ENCODE results near the gene SMIM8. TPM values are rescaled to one million over a fixed set of nuclear protein-coding genes. Genes with fewer than 3 reads are reported as not detected.

SMIM8 gene
- total RNA-seq, 2 experiments from 2014 or later: 5.4 TPM

GRCh38 chr6:87364602-87365252, 42.3 kb downstream of the SMIM8 start:
- intact Hi-C loops (cut with DNase I, micrococcal nuclease): no loop called here
- H3K27ac Mint-ChIP-seq: no peak overlapping the region
- H3K9me3 Mint-ChIP-seq: peaks cover 5% of the 10 kb centered on the region
- no peaks in the 10 kb centered on the region for H3K27me3 Mint-ChIP-seq
- POLR2A ChIA-PET: no interaction called here
- H3K36me3 Mint-ChIP-seq (ENCODE audit: low read depth): peaks cover 18% of the 10 kb centered on the region
- Histone ChIP-seq H3K27me3 (ENCODE audit: control insufficient read depth in 1 of 2, insufficient read depth in 2 of 2, low read length in 2 of 2) (no peaks in the 10 kb centered on the region), H3K4me1 (ENCODE audit: insufficient read depth, low read length) (no peaks in the 10 kb centered on the region), H3K4me3 (ENCODE audit: low read length) (no peak overlapping the region), H3K27ac (ENCODE audit: low read depth in 1 of 2, low read length in 2 of 2) (no peak overlapping the region), H3K9me3 (ENCODE audit: control insufficient read depth in 1 of 2, insufficient read depth in 1 of 2, low read length in 2 of 2) (peaks cover 0 to 8% of the 10 kb centered on the region in 2 experiments), H3K36me3 (ENCODE audit: insufficient read depth, low read length) (no peaks in the 10 kb centered on the region)
- H3K4me3 Mint-ChIP-seq: no peak overlapping the region
- ATAC-seq (ENCODE audit: poor library complexity) (no peak), DNase-seq (no peak)
- CTCF ChIA-PET: interaction anchor here (0.6 kb wide), 1 partner anchor 29 kb away, joined by 4 read pairs; no protein-coding TSS in a partner anchor
- TF ChIP-seq CTCF (IDR thresholded peaks at IDR 0.05): no peak
- H3K4me1 Mint-ChIP-seq (ENCODE audit: low read depth): no peaks in the 10 kb centered on the region

- DNase-seq (no peak), ATAC-seq (ENCODE audit: poor library complexity) (no peak)
- Mint-ChIP-seq H3K9me3 (peaks cover 6% of the 10 kb centered on the region), H3K36me3 (ENCODE audit: low read depth) (peaks cover 18% of the 10 kb centered on the region), H3K4me1 (ENCODE audit: low read depth) (no peaks in the 10 kb centered on the region), H3K4me3 (no peak overlapping the region), H3K27me3 (no peaks in the 10 kb centered on the region), H3K27ac (no peak overlapping the region)
- intact Hi-C loops (cut with DNase I, micrococcal nuclease): no loop called here
- H3K4me3 ChIP-seq (ENCODE audit: low read length): no peak overlapping the region
- H3K36me3 ChIP-seq (ENCODE audit: insufficient read depth, low read length): no peaks in the 10 kb centered on the region
- no peak for TF ChIP-seq CTCF (IDR thresholded peaks at IDR 0.05)
- H3K4me1 ChIP-seq (ENCODE audit: insufficient read depth, low read length): no peaks in the 10 kb centered on the region
- H3K27me3 ChIP-seq (ENCODE audit: control insufficient read depth in 1 of 2, insufficient read depth in 2 of 2, low read length in 2 of 2): no peaks in the 10 kb centered on the region
- ChIA-PET CTCF (no interaction called here), POLR2A (no interaction called here)
- no peak overlapping the region for H3K27ac ChIP-seq (ENCODE audit: low read depth in 1 of 2, low read length in 2 of 2)
- H3K9me3 ChIP-seq (ENCODE audit: control insufficient read depth in 1 of 2, insufficient read depth in 1 of 2, low read length in 2 of 2): peaks cover 0 to 8% of the 10 kb centered on the region in 2 experiments
Observed at GRCh38 chr6:87366072-87366827, 43.9 kb downstream of the SMIM8 start.

GRCh38 chr6:87366899-87367298, 44.5 kb downstream of the SMIM8 start:
- Histone ChIP-seq H3K9me3 (ENCODE audit: control insufficient read depth in 1 of 2, insufficient read depth in 1 of 2, low read length in 2 of 2) (peaks cover 0 to 8% of the 10 kb centered on the region in 2 experiments), H3K36me3 (ENCODE audit: insufficient read depth, low read length) (no peaks in the 10 kb centered on the region)
- POLR2A ChIA-PET: no interaction called here

More at GRCh38 chr6:87366899-87367298, 44.5 kb downstream of the SMIM8 start:
- H3K4me3 Mint-ChIP-seq: no peak overlapping the region
- DNase-seq (no peak), ATAC-seq (ENCODE audit: poor library complexity) (no peak)
- no peak for TF ChIP-seq CTCF (IDR thresholded peaks at IDR 0.05)
- Histone ChIP-seq H3K27me3 (ENCODE audit: control insufficient read depth in 1 of 2, insufficient read depth in 2 of 2, low read length in 2 of 2) (no peaks in the 10 kb centered on the region), H3K27ac (ENCODE audit: low read depth in 1 of 2, low read length in 2 of 2) (no peak overlapping the region), H3K4me3 (ENCODE audit: low read length) (no peak overlapping the region), H3K4me1 (ENCODE audit: insufficient read depth, low read length) (no peaks in the 10 kb centered on the region)
- H3K36me3 Mint-ChIP-seq (ENCODE audit: low read depth): peaks cover 18% of the 10 kb centered on the region
- CTCF ChIA-PET: no interaction called here
- H3K27ac Mint-ChIP-seq: no peak overlapping the region
- intact Hi-C loops (cut with DNase I, micrococcal nuclease): no loop called here
- H3K4me1 Mint-ChIP-seq (ENCODE audit: low read depth): no peaks in the 10 kb centered on the region
- peaks cover 6% of the 10 kb centered on the region for H3K9me3 Mint-ChIP-seq
- no peaks in the 10 kb centered on the region for H3K27me3 Mint-ChIP-seq

All from CD4-positive, alpha-beta T cell (primary cell).